ENCODE data around the gene MYO5A. TPM values are rescaled to one million over a fixed set of nuclear protein-coding genes. Genes with fewer than 3 reads are reported as not detected.
A peak's percentile ranks its signal among the peaks of the same experiment; 100 is the strongest.

The MYO5A gene
- total RNA-seq, 1 experiment from 2014 or later: 17.6 TPM

GRCh38 chr15:52532427-52532826 is 3.7 kb upstream of the MYO5A start:
- ChIA-PET POLR2A (no interaction called here), RAD21 (ENCODE audit: low non-redundant PET in 1 of 2, low total read pairs in 2 of 2, uncharacterized antibody in 2 of 2, unreplicated experiment in 2 of 2) (no interaction called here), CTCF (no interaction called here)
- no peaks in the 10 kb centered on the region for H3K9me2 ChIP-seq (ENCODE audit: insufficient read depth)
- DNase-seq (ENCODE audit: low read depth, low spot score): no peak
- no peaks in the 10 kb centered on the region for H3K9me3 ChIP-seq (ENCODE audit: control insufficient read depth in 1 of 2, insufficient read depth in 1 of 2, low read depth in 1 of 2, low read length in 2 of 2)
- peaks cover 2 to 14% of the 10 kb centered on the region in 2 experiments; a peak in 2 of 4 replicates for H3K4me1 ChIP-seq (ENCODE audit: control insufficient read depth in 1 of 2, insufficient read depth in 2 of 2, low read length in 2 of 2)
- H3K36me3 ChIP-seq (ENCODE audit: control insufficient read depth in 1 of 2, insufficient read depth in 2 of 2, low read length in 2 of 2): no peaks in the 10 kb centered on the region
- TF ChIP-seq SRF (IDR thresholded peaks at IDR 0.05; ENCODE audit: low read depth) (no peak), ZBTB33 (IDR thresholded peaks at IDR 0.05; ENCODE audit: extremely low read depth, insufficient replicate concordance, low read length) (no peak), RAD21 (IDR thresholded peaks at IDR 0.05; ENCODE audit: low read depth) (no peak), ELF1 (IDR thresholded peaks at IDR 0.05; ENCODE audit: borderline replicate concordance, low read depth) (no peak), ATF3 (IDR thresholded peaks at IDR 0.05) (no peak), SIN3A (IDR thresholded peaks at IDR 0.05; ENCODE audit: low read depth) (no peak)
- no peaks in the 10 kb centered on the region for H4K20me1 ChIP-seq (ENCODE audit: insufficient read depth)
- no peak overlapping the region for H2AFZ ChIP-seq (ENCODE audit: low read depth, low read length, poor library complexity, severe bottlenecking)
- no peak for ATAC-seq
- no TSS peak for BruUV-seq (replicated peaks)
- H3K9ac ChIP-seq (ENCODE audit: low read length): no peak overlapping the region
- no peaks in the 10 kb centered on the region for H3K27me3 ChIP-seq (ENCODE audit: insufficient read depth, low read length)
- no peaks in the 10 kb centered on the region for H3K79me2 ChIP-seq (ENCODE audit: insufficient read depth, low read length)
- no peak overlapping the region for H3K4me3 ChIP-seq (replicated peaks in 1 of 2; ENCODE audit: low read depth in 1 of 2, low read length in 2 of 2)
- H3K27ac ChIP-seq (ENCODE audit: low read depth, low read length): no peak overlapping the region
- H3K4me2 ChIP-seq (ENCODE audit: low read length): no peak overlapping the region
- intact Hi-C loops (cut with micrococcal nuclease): no loop called here

- ChIA-PET CTCF (no interaction called here), RAD21 (ENCODE audit: low non-redundant PET in 1 of 2, low total read pairs in 2 of 2, uncharacterized antibody in 2 of 2, unreplicated experiment in 2 of 2) (no interaction called here), POLR2A (no interaction called here)
- ATAC-seq: no peak
- Histone ChIP-seq H4K20me1 (ENCODE audit: insufficient read depth) (no peaks in the 10 kb centered on the region), H3K4me3 (replicated peaks in 1 of 2; ENCODE audit: low read depth in 1 of 2, low read length in 2 of 2) (no peak overlapping the region), H3K9me3 (ENCODE audit: control insufficient read depth in 1 of 2, insufficient read depth in 1 of 2, low read depth in 1 of 2, low read length in 2 of 2) (no peaks in the 10 kb centered on the region), H3K27ac (ENCODE audit: low read depth, low read length) (no peak overlapping the region), H3K4me1 (ENCODE audit: control insufficient read depth in 1 of 2, insufficient read depth in 2 of 2, low read length in 2 of 2) (peaks cover 2 to 21% of the 10 kb centered on the region in 2 experiments; a peak in 3 of 4 replicates), H3K9ac (ENCODE audit: low read length) (no peak overlapping the region), H3K36me3 (ENCODE audit: control insufficient read depth in 1 of 2, insufficient read depth in 2 of 2, low read length in 2 of 2) (no peaks in the 10 kb centered on the region), H3K79me2 (ENCODE audit: insufficient read depth, low read length) (no peaks in the 10 kb centered on the region; the same call in 1 of the 2 replicates), H2AFZ (ENCODE audit: low read depth, low read length, poor library complexity, severe bottlenecking) (no peak overlapping the region), H3K4me2 (ENCODE audit: low read length) (peak overlapping the region; percentile 86), H3K27me3 (ENCODE audit: insufficient read depth, low read length) (no peaks in the 10 kb centered on the region), H3K9me2 (ENCODE audit: insufficient read depth) (no peaks in the 10 kb centered on the region)
- TF ChIP-seq EZH2 (IDR thresholded peaks at IDR 0.05) (no peak), RAD21 (IDR thresholded peaks at IDR 0.05; ENCODE audit: low read depth) (no peak), ZFX (IDR thresholded peaks at IDR 0.05) (no peak)
- BruUV-seq (replicated peaks): no TSS peak
- intact Hi-C loops (cut with micrococcal nuclease): no loop called here
- DNase-seq (ENCODE audit: low read depth, low spot score): no peak
These were observed 1.3 kb upstream of the MYO5A start for GRCh38 chr15:52529940-52530339.

Data from HCT116 (cell line).